CD8-positive, alpha-beta memory T cell (primary cell): ENCODE results near the gene RELL1. TPM values are rescaled to one million over a fixed set of nuclear protein-coding genes. Genes with fewer than 3 reads are reported as not detected.

Experiments
- CTCF ChIA-PET: fragments of 350-600 bp; sonication (Branson Sonifier 250); formaldehyde crosslinking; loops from one replicate; lab custom pipeline; 2021; ENCODE audit warnings: antibody characterized with exemption; lab: Charles Lee
- POLR2A ChIA-PET: fragments of 350-600 bp; sonication (Branson Sonifier 250); formaldehyde crosslinking; loops from one replicate; lab custom pipeline; 2021; ENCODE audit warnings: antibody characterized with exemption; lab: Charles Lee
- DNase-seq, 5 donors: peaks; one replicate each; pipeline versions ENCODE4 v3.0.0 to v3.0.0-alpha.2; 2020 to 2022; ENCODE audit warnings: mixed read lengths in 1 of 5
- H3K27ac ChIP-seq: one replicate; pipeline ENCODE4 v1.7.0; 2013; ENCODE audit warnings: low read depth, mild to moderate bottlenecking, low read length, moderate library complexity
- H3K27me3 ChIP-seq: 2 replicates; pipeline ENCODE4 v1.7.0; 2013; ENCODE audit warnings: low read length, mild to moderate bottlenecking; ENCODE audit not compliant: insufficient read depth, poor library complexity, severe bottlenecking
- H3K36me3 ChIP-seq: 2 replicates; pipeline ENCODE4 v1.7.0; 2013; ENCODE audit warnings: mild to moderate bottlenecking, low read length, moderate library complexity; ENCODE audit not compliant: insufficient read depth
- H3K4me1 ChIP-seq: 2 replicates; pipeline ENCODE4 v1.7.0; 2013; ENCODE audit warnings: mild to moderate bottlenecking, low read length, moderate library complexity; ENCODE audit not compliant: insufficient read depth
- H3K4me3 ChIP-seq: 2 replicates; pipeline ENCODE4 v1.7.0; 2013; ENCODE audit warnings: mild to moderate bottlenecking, low read length
- H3K9me3 ChIP-seq: 2 replicates; pipeline ENCODE4 v1.7.0; 2013; ENCODE audit warnings: mild to moderate bottlenecking, low read length
- H3K27ac Mint-ChIP-seq, 8 donors: one replicate each; pipeline ENCODE4 v1.8.0; 2020 to 2021; ENCODE audit warnings: mixed read lengths in 8 of 8, mild to moderate bottlenecking in 6 of 8, inconsistent platforms in 3 of 8, moderate library complexity in 3 of 8
- H3K27me3 Mint-ChIP-seq, 2 donors: one replicate each; pipeline ENCODE4 v1.8.0; 2020 to 2021; ENCODE audit warnings: mixed read lengths in 2 of 2, mild to moderate bottlenecking in 1 of 2, moderate library complexity in 1 of 2
- H3K36me3 Mint-ChIP-seq, 3 donors: one replicate each; pipeline ENCODE4 v1.8.0; 2020 to 2021; ENCODE audit warnings: mixed read lengths in 3 of 3, inconsistent platforms in 1 of 3, mild to moderate bottlenecking in 1 of 3
- H3K4me1 Mint-ChIP-seq, 3 donors: one replicate each; pipeline ENCODE4 v1.8.0; 2020 to 2021; ENCODE audit warnings: mixed read lengths in 3 of 3, inconsistent platforms in 1 of 3, mild to moderate bottlenecking in 1 of 3
- H3K4me3 Mint-ChIP-seq, 7 donors: one replicate each; pipeline ENCODE4 v1.8.0; 2020 to 2021; ENCODE audit warnings: mixed read lengths in 7 of 7, mild to moderate bottlenecking in 6 of 7, moderate library complexity in 4 of 7, inconsistent platforms in 2 of 7
- H3K9me3 Mint-ChIP-seq, 5 donors: one replicate each; pipeline ENCODE4 v1.8.0; 2020 to 2022; ENCODE audit warnings: mixed read lengths in 5 of 5, mild to moderate bottlenecking in 3 of 5, moderate library complexity in 2 of 5, inconsistent platforms in 1 of 5
- polyA plus RNA-seq: library from polyadenylated mRNA; unstranded; fragments of 300-500 nt; fragmentation: Illumina TruSeq; gene quantifications from one replicate; pipeline ENCODE4 v1.2.3, GENCODE V29; 2021
- total RNA-seq, 2 experiments: library from RNA; stranded (reverse); gene quantifications; one replicate each; pipeline ENCODE4 v1.2.3, GENCODE V29; 2021

RELL1 gene
- total and polyA plus RNA-seq, 3 experiments from 2014 or later: 7.4 to 21.4 (median 19.9) TPM

- H3K27me3 Mint-ChIP-seq: peaks cover 21 to 30% of the 10 kb centered on the region in 2 donors
- H3K4me3 Mint-ChIP-seq: no peak overlapping the region
- no peak overlapping the region for H3K4me3 ChIP-seq
- no peak for DNase-seq
- H3K27me3 ChIP-seq: no peaks in the 10 kb centered on the region
- ChIA-PET CTCF (no interaction called here), POLR2A (no interaction called here)
- H3K9me3 Mint-ChIP-seq: peaks cover 8 to 23% (median 17%) of the 10 kb centered on the region in 5 donors
- H3K36me3 ChIP-seq: no peaks in the 10 kb centered on the region
- peak overlapping the region in 1 of 8 donors; percentile 29 for H3K27ac Mint-ChIP-seq
- H3K36me3 Mint-ChIP-seq: peaks cover 3 to 37% (median 14%) of the 10 kb centered on the region in 3 donors
- H3K4me1 ChIP-seq: no peaks in the 10 kb centered on the region
- peaks cover 0 to 1% (median 0%) of the 10 kb centered on the region in 3 donors for H3K4me1 Mint-ChIP-seq
- no peaks in the 10 kb centered on the region for H3K9me3 ChIP-seq
- no peak overlapping the region for H3K27ac ChIP-seq
Measured at GRCh38 chr4:37584493-37585060, 101.6 kb downstream of the RELL1 start.

GRCh38 chr4:37584071-37584470 is 102.1 kb downstream of the RELL1 start:
- Mint-ChIP-seq H3K27ac (peak overlapping the region in 1 of 8 donors; percentile 54), H3K9me3 (peaks cover 13 to 29% (median 22%) of the 10 kb centered on the region in 5 donors), H3K36me3 (peaks cover 3 to 41% (median 12%) of the 10 kb centered on the region in 3 donors), H3K4me1 (peaks cover 0 to 1% (median 0%) of the 10 kb centered on the region in 3 donors), H3K4me3 (no peak overlapping the region), H3K27me3 (peaks cover 22 to 33% of the 10 kb centered on the region in 2 donors)
- no peaks in the 10 kb centered on the region for H3K9me3 ChIP-seq
- no peak overlapping the region for H3K4me3 ChIP-seq
- ChIA-PET CTCF (no interaction called here), POLR2A (no interaction called here)
- H3K4me1 ChIP-seq: no peaks in the 10 kb centered on the region
- no peaks in the 10 kb centered on the region for H3K36me3 ChIP-seq
- H3K27ac ChIP-seq: no peak overlapping the region
- no peak for DNase-seq
- H3K27me3 ChIP-seq: no peaks in the 10 kb centered on the region

GRCh38 chr4:37573566-37573965 is 112.6 kb downstream of the RELL1 start:
- H3K36me3 ChIP-seq: no peaks in the 10 kb centered on the region
- H3K4me3 ChIP-seq: no peak overlapping the region
- no peak overlapping the region for H3K27ac ChIP-seq
- no peak for DNase-seq
- Mint-ChIP-seq H3K4me3 (no peak overlapping the region), H3K27me3 (no peaks in the 10 kb centered on the region), H3K36me3 (peaks cover 0 to 22% (median 0%) of the 10 kb centered on the region in 3 donors), H3K4me1 (no peaks in the 10 kb centered on the region), H3K27ac (no peak overlapping the region), H3K9me3 (peaks cover 26 to 38% (median 30%) of the 10 kb centered on the region in 5 donors)
- CTCF ChIA-PET: no interaction called here
- no peaks in the 10 kb centered on the region for H3K4me1 ChIP-seq
- no peaks in the 10 kb centered on the region for H3K27me3 ChIP-seq
- POLR2A ChIA-PET: no interaction called here
- no peaks in the 10 kb centered on the region for H3K9me3 ChIP-seq

- H3K4me3 Mint-ChIP-seq: no peak overlapping the region
- Histone ChIP-seq H3K9me3 (no peaks in the 10 kb centered on the region), H3K27me3 (no peaks in the 10 kb centered on the region), H3K4me1 (no peaks in the 10 kb centered on the region), H3K4me3 (no peak overlapping the region), H3K27ac (no peak overlapping the region), H3K36me3 (no peaks in the 10 kb centered on the region)
- H3K9me3 Mint-ChIP-seq: no peaks in the 10 kb centered on the region
- ChIA-PET POLR2A (no interaction called here), CTCF (interaction anchor here (1.2 kb wide), 1 partner anchor 115 kb away, joined by 3 read pairs; no protein-coding TSS in a partner anchor)
- H3K36me3 Mint-ChIP-seq: no peaks in the 10 kb centered on the region
- no peak for DNase-seq
- peaks cover 0 to 6% of the 10 kb centered on the region in 2 donors for H3K27me3 Mint-ChIP-seq
- no peaks in the 10 kb centered on the region for H3K4me1 Mint-ChIP-seq
- H3K27ac Mint-ChIP-seq: peak overlapping the region in 3 of 8 donors; percentile 12 to 58 (median 54)
Measured at GRCh38 chr4:37568489-37568888, 117.7 kb downstream of the RELL1 start.

- Mint-ChIP-seq H3K36me3 (no peaks in the 10 kb centered on the region), H3K27ac (no peak overlapping the region), H3K4me3 (no peak overlapping the region), H3K9me3 (no peaks in the 10 kb centered on the region), H3K4me1 (no peaks in the 10 kb centered on the region), H3K27me3 (peaks cover 0 to 6% of the 10 kb centered on the region in 2 donors)
- H3K4me3 ChIP-seq: no peak overlapping the region
- ChIA-PET POLR2A (no interaction called here), CTCF (interaction anchor here (1.2 to 1.3 kb wide), 2 partner anchors 115 kb away, joined by 3 read pairs; no protein-coding TSS in a partner anchor)
- no peak for DNase-seq
- no peaks in the 10 kb centered on the region for H3K9me3 ChIP-seq
- no peaks in the 10 kb centered on the region for H3K27me3 ChIP-seq
- H3K36me3 ChIP-seq: no peaks in the 10 kb centered on the region
- no peaks in the 10 kb centered on the region for H3K4me1 ChIP-seq
- no peak overlapping the region for H3K27ac ChIP-seq
Measured at GRCh38 chr4:37567836-37568235, 118.3 kb downstream of the RELL1 start.

GRCh38 chr4:37562592-37562991 is 123.6 kb downstream of the RELL1 start:
- Mint-ChIP-seq H3K27me3 (peaks cover 0 to 4% of the 10 kb centered on the region in 2 donors), H3K27ac (no peak overlapping the region), H3K4me1 (no peaks in the 10 kb centered on the region), H3K9me3 (peaks cover 0 to 5% (median 0%) of the 10 kb centered on the region in 5 donors), H3K36me3 (peaks cover 0 to 6% (median 0%) of the 10 kb centered on the region in 3 donors), H3K4me3 (no peak overlapping the region)
- H3K9me3 ChIP-seq: no peaks in the 10 kb centered on the region
- no peaks in the 10 kb centered on the region for H3K36me3 ChIP-seq
- ChIA-PET POLR2A (no interaction called here), CTCF (no interaction called here)
- no peak overlapping the region for H3K27ac ChIP-seq
- no peak overlapping the region for H3K4me3 ChIP-seq
- no peak for DNase-seq
- H3K4me1 ChIP-seq: no peaks in the 10 kb centered on the region
- H3K27me3 ChIP-seq: no peaks in the 10 kb centered on the region

- Histone ChIP-seq H3K4me3 (no peak overlapping the region), H3K27ac (no peak overlapping the region), H3K27me3 (no peaks in the 10 kb centered on the region), H3K9me3 (no peaks in the 10 kb centered on the region), H3K4me1 (no peaks in the 10 kb centered on the region), H3K36me3 (no peaks in the 10 kb centered on the region)
- peaks cover 0 to 5% (median 0%) of the 10 kb centered on the region in 5 donors for H3K9me3 Mint-ChIP-seq
- H3K36me3 Mint-ChIP-seq: peaks cover 0 to 6% (median 0%) of the 10 kb centered on the region in 3 donors
- no peak overlapping the region for H3K27ac Mint-ChIP-seq
- DNase-seq: no peak
- H3K4me1 Mint-ChIP-seq: no peaks in the 10 kb centered on the region
- H3K4me3 Mint-ChIP-seq: no peak overlapping the region
- peaks cover 0 to 2% of the 10 kb centered on the region in 2 donors for H3K27me3 Mint-ChIP-seq
- ChIA-PET POLR2A (no interaction called here), CTCF (no interaction called here)
Measured at GRCh38 chr4:37561803-37562207, 124.4 kb downstream of the RELL1 start.

- Mint-ChIP-seq H3K27me3 (peaks cover 0 to 2% of the 10 kb centered on the region in 2 donors), H3K27ac (no peak overlapping the region), H3K4me1 (no peaks in the 10 kb centered on the region), H3K9me3 (peaks cover 0 to 5% (median 0%) of the 10 kb centered on the region in 5 donors), H3K36me3 (peaks cover 0 to 6% (median 0%) of the 10 kb centered on the region in 3 donors), H3K4me3 (no peak overlapping the region)
- CTCF ChIA-PET: no interaction called here
- DNase-seq: no peak
- H3K27ac ChIP-seq: no peak overlapping the region
- no peak overlapping the region for H3K4me3 ChIP-seq
- no peaks in the 10 kb centered on the region for H3K9me3 ChIP-seq
- POLR2A ChIA-PET: no interaction called here
- no peaks in the 10 kb centered on the region for H3K4me1 ChIP-seq
- H3K36me3 ChIP-seq: no peaks in the 10 kb centered on the region
- H3K27me3 ChIP-seq: no peaks in the 10 kb centered on the region
Measured at GRCh38 chr4:37561196-37561802, 124.9 kb downstream of the RELL1 start.
